Measurements from ENCODE around the gene F5. TPM values are rescaled to one million over a fixed set of nuclear protein-coding genes. Genes with fewer than 3 reads are reported as not detected.
A peak's percentile ranks its signal among the peaks of the same experiment; 100 is the strongest.

Gene F5
- total and polyA plus RNA-seq, 9 of the 15 experiments (the other 6 are each of a cell fraction or from before 2014, with no cell fraction given) = 0.03 to 0.13 TPM; not detected in 7

DNA sequence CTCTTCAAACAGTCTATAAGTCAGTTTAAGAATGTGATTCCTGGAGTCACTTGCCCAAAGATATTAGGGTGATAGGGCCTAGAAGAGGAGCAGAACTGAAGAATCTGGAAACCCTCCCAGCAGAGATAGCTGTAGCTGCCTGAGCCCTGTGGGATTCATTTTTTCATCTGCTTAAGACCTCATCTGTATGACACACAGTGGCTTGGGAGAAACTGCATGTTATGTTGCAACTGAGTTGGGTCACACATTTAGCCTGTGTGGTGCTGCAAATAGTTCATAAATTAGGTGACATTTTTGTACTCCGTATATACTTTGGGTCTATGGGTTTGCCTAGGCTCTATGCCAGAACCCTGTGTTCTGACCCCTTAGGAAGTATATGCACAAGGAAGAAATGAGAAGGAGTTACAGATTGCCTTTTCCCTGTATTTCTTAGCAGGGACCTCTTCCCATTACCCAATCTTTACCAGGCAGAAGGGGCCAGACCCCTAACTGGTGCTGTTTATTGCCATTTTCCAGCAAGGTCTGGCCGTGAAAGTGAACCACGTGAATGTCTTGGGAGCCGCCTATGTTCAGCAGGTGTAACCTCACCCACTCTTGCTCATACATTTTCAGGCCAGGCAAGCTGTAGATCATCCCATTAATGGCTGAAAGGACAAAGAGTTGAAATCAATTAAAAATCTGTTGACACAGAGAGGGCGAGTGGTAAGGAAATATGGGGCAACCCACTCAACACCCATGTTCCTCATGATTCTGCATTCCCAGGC is 58.6 kb downstream of the F5 start:
- no TSS peak for BruUV-seq (replicated peaks)
- DNase-seq (ENCODE audit: extremely low read depth in 1 of 4, low spot score in 3 of 4) = no peak
- no peaks in the 10 kb centered on the region for H3K9me1 ChIP-seq (ENCODE audit: control insufficient read depth, insufficient read depth, low read length)
- H3K4me3 ChIP-seq = no peak overlapping the region
- in situ Hi-C loops (cut with MboI) (no loop called here), intact Hi-C loops (cut with micrococcal nuclease) (no loop called here)
- no peak overlapping the region for H2AFZ ChIP-seq (ENCODE audit: low read depth, low read length)
- WGBS (ENCODE audit: insufficient coverage, low coverage, missing lambda C conversion rate) = 28% methylated on average over 5 of the region's 5 CpGs
- peaks cover 0 to 19% of the 10 kb centered on the region in 2 experiments; a peak in 3 of 5 replicates for H3K4me1 ChIP-seq (replicated peaks in 1 of 2; ENCODE audit: control insufficient read depth in 2 of 2, insufficient read depth in 2 of 2, low read length in 2 of 2)
- no peak overlapping the region for H3K27ac ChIP-seq (ENCODE audit: extremely low read depth, low read depth, low read length)
- peak; percentile 69 for ATAC-seq
- H3K9ac ChIP-seq (ENCODE audit: insufficient read depth in 1 of 2, low read depth in 2 of 2, low read length in 2 of 2) = no peak overlapping the region
- TF ChIP-seq SIRT6 (IDR thresholded peaks at IDR 0.05; ENCODE audit: low read depth, low read length) (no peak), XRCC3 (IDR thresholded peaks at IDR 0.05) (no peak), ZFX (CRISPR knock-in tag; IDR thresholded peaks at IDR 0.05) (0 out of 2 replicates have a peak, but pooled peaks have one; percentile 39), NFE2 (IDR thresholded peaks at IDR 0.05; ENCODE audit: low read depth) (no peak)
- H3K79me2 ChIP-seq (ENCODE audit: control insufficient read depth, insufficient read depth, low read length) = no peaks in the 10 kb centered on the region
- H3K9me3 ChIP-seq (replicated peaks; ENCODE audit: control insufficient read depth, insufficient read depth, low read depth, low read length) = no peaks in the 10 kb centered on the region
- H4K20me1 ChIP-seq (replicated peaks; ENCODE audit: control insufficient read depth, insufficient read depth, low read length) = no peaks in the 10 kb centered on the region
- CTCF ChIA-PET (ENCODE audit: low intra/inter-chr PET ratio) = no interaction called here
- H3K27me3 ChIP-seq (ENCODE audit: control insufficient read depth in 2 of 2, insufficient read depth in 2 of 2, low read length in 2 of 2) = no peaks in the 10 kb centered on the region; a peak in 1 of 5 replicates
- no peak for FAIRE-seq
- POLR2A ChIA-PET = interaction anchor here (0.9 kb wide), 1 partner anchor 19 kb away, joined by 4 read pairs; no protein-coding TSS in a partner anchor
- H3K4me2 ChIP-seq (ENCODE audit: insufficient read depth, low read length) = peak overlapping the region; percentile 9; the same call in 1 of the 2 replicates
- H3K36me3 ChIP-seq (ENCODE audit: control insufficient read depth, insufficient read depth, low read length) = no peaks in the 10 kb centered on the region

- Histone ChIP-seq H2AFZ (ENCODE audit: low read depth, low read length) (no peak overlapping the region), H3K4me3 (no peak overlapping the region), H3K9ac (ENCODE audit: insufficient read depth in 1 of 2, low read depth in 2 of 2, low read length in 2 of 2) (no peak overlapping the region), H3K79me2 (ENCODE audit: control insufficient read depth, insufficient read depth, low read length) (no peaks in the 10 kb centered on the region), H3K9me1 (ENCODE audit: control insufficient read depth, insufficient read depth, low read length) (no peaks in the 10 kb centered on the region), H3K4me1 (replicated peaks in 1 of 2; ENCODE audit: control insufficient read depth in 2 of 2, insufficient read depth in 2 of 2, low read length in 2 of 2) (peaks cover 0 to 19% of the 10 kb centered on the region in 2 experiments; a peak in 3 of 5 replicates), H3K27ac (ENCODE audit: extremely low read depth, low read depth, low read length) (no peak overlapping the region), H3K36me3 (ENCODE audit: control insufficient read depth, insufficient read depth, low read length) (no peaks in the 10 kb centered on the region), H3K9me3 (replicated peaks; ENCODE audit: control insufficient read depth, insufficient read depth, low read depth, low read length) (no peaks in the 10 kb centered on the region), H3K4me2 (ENCODE audit: insufficient read depth, low read length) (no peak overlapping the region), H3K27me3 (ENCODE audit: control insufficient read depth in 2 of 2, insufficient read depth in 2 of 2, low read length in 2 of 2) (no peaks in the 10 kb centered on the region; a peak in 1 of 5 replicates), H4K20me1 (replicated peaks; ENCODE audit: control insufficient read depth, insufficient read depth, low read length) (no peaks in the 10 kb centered on the region)
- in situ Hi-C loops (cut with MboI) = no loop called here
- DNase-seq (ENCODE audit: extremely low read depth in 1 of 4, low spot score in 3 of 4) (no peak), ATAC-seq (no peak), FAIRE-seq (no peak)
- POLR2A ChIA-PET = no interaction called here
- no TSS peak for BruUV-seq (replicated peaks)
- 37% methylated on average over 3 of the region's 3 CpGs for WGBS (ENCODE audit: insufficient coverage, low coverage, missing lambda C conversion rate)
- CTCF ChIA-PET (ENCODE audit: low intra/inter-chr PET ratio) = no interaction called here
- intact Hi-C loops (cut with micrococcal nuclease) = no loop called here
- TF ChIP-seq TBP (optimal IDR thresholded peaks at IDR 0.05; ENCODE audit: low read depth, low read length) = no peak
- TF ChIP-seq RNF219 (CRISPR knock-in tag; IDR thresholded peaks at IDR 0.05) = no peak
- no peak for TF ChIP-seq RBM34 (IDR thresholded peaks at IDR 0.05; ENCODE audit: borderline replicate concordance, insufficient read depth, low read length)
- TF ChIP-seq TEAD4 (IDR thresholded peaks at IDR 0.05; ENCODE audit: low read length) = no peak
- no peak for TF ChIP-seq TEAD4 (CRISPR knock-in tag; IDR thresholded peaks at IDR 0.05; ENCODE audit: borderline replicate concordance)
- no peak for TF ChIP-seq HSF4 (CRISPR knock-in tag; IDR thresholded peaks at IDR 0.05; ENCODE audit: borderline replicate concordance)
- TF ChIP-seq TRIM28 (IDR thresholded peaks at IDR 0.05) = no peak
- no peak for TF ChIP-seq POLR2G (IDR thresholded peaks at IDR 0.05; ENCODE audit: low read depth, low read length)
- TF ChIP-seq SIRT6 (IDR thresholded peaks at IDR 0.05; ENCODE audit: low read depth, low read length) = no peak
- TF ChIP-seq XRCC3 (IDR thresholded peaks at IDR 0.05) = no peak
Measured at GRCh38 chr1:169527001-169527400, 59.3 kb downstream of the F5 start.
